ENCODE data around the gene AFF3.

DNA sequence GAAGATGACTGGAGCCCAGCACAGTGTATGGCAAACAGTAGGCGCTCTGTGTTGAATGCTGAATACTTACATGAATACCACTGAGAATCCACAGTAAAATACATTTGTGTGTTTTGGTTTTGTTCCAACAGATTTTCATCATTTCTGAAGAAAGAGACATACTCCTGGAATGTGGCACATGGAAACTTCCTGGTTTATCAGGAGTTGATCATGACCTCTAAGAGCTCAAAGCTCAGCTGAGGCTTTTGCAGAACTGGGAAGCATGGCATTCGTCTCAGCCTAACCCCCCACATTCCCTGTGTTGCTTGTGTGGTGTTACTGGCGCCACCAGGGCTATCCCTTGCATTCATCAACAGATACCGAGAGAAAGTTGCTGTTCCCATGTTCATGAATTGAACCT, 335.6 kb downstream of the AFF3 start:
- TF ChIP-seq, protein P1, sequence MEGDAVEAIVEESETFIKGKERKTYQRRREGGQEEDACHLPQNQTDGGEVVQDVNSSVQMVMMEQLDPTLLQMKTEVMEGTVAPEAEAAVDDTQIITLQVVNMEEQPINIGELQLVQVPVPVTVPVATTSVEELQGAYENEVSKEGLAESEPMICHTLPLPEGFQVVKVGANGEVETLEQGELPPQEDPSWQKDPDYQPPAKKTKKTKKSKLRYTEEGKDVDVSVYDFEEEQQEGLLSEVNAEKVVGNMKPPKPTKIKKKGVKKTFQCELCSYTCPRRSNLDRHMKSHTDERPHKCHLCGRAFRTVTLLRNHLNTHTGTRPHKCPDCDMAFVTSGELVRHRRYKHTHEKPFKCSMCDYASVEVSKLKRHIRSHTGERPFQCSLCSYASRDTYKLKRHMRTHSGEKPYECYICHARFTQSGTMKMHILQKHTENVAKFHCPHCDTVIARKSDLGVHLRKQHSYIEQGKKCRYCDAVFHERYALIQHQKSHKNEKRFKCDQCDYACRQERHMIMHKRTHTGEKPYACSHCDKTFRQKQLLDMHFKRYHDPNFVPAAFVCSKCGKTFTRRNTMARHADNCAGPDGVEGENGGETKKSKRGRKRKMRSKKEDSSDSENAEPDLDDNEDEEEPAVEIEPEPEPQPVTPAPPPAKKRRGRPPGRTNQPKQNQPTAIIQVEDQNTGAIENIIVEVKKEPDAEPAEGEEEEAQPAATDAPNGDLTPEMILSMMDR (conservative IDR thresholded peaks at IDR 0.05 in 1 of 2, IDR thresholded peaks at IDR 0.05 in 1 of 2; ENCODE audit: low read depth in 1 of 2, low read length in 2 of 2) = no peak
- TF ChIP-seq EZH2 (IDR thresholded peaks at IDR 0.05; ENCODE audit: low read length, missing control alignments) = no peak

Data from fibroblast of lung (primary cell).